ENCODE data around the gene ADD1. TPM values are rescaled to one million over a fixed set of nuclear protein-coding genes. Genes with fewer than 3 reads are reported as not detected.
"Not testable (repeated sequence)": the region's sequence is repeated elsewhere in the genome, so short reads cannot be mapped to it uniquely, and the experiment has no call there.

ADD1 gene
- total and polyA plus RNA-seq, 4 donors = 62.2 to 142 (median 83.4) TPM

GRCh38 chr4:2915789-2916188, 72.1 kb downstream of the ADD1 start:
- Histone ChIP-seq H3K27me3 (ENCODE audit: control insufficient read depth in 4 of 4, insufficient read depth in 4 of 4, low read length in 3 of 4) (no peaks in the 10 kb centered on the region), H3K9me3 (ENCODE audit: control insufficient read depth in 4 of 4, low read length in 3 of 4) (no peaks in the 10 kb centered on the region), H3K4me1 (ENCODE audit: control insufficient read depth in 4 of 4, insufficient read depth in 4 of 4, low read length in 3 of 4) (no peaks in the 10 kb centered on the region), H3K4me3 (ENCODE audit: low read depth in 1 of 3, low read length in 3 of 3) (no peak overlapping the region), H3K9ac (ENCODE audit: low read depth in 1 of 2, low read length in 2 of 2) (no peak overlapping the region), H3K36me3 (ENCODE audit: control insufficient read depth in 4 of 4, insufficient read depth in 3 of 4, low read depth in 1 of 4, low read length in 3 of 4) (peaks cover 5 to 29% (median 18%) of the 10 kb centered on the region in 4 donors), H3K27ac (ENCODE audit: low read depth in 1 of 2, low read length in 2 of 2) (no peak overlapping the region)
- DNase-seq (ENCODE audit: low spot score) = no peak
- TF ChIP-seq YY1 (IDR thresholded peaks at IDR 0.05) = no peak
- no peak for TF ChIP-seq EGR1 (IDR thresholded peaks at IDR 0.05; ENCODE audit: low read depth in 2 of 2)
- no peak for TF ChIP-seq ATF3 (IDR thresholded peaks at IDR 0.05)
- TF ChIP-seq ZBTB33 (IDR thresholded peaks at IDR 0.05) = no peak
- 85% methylated on average over 9 of the region's 9 CpGs for WGBS

- not testable (repeated sequence) for H3K4me3 ChIP-seq (ENCODE audit: low read depth in 1 of 3, low read length in 3 of 3); H3K27ac ChIP-seq (ENCODE audit: low read depth in 1 of 2, low read length in 2 of 2); H3K9ac ChIP-seq (ENCODE audit: low read depth in 1 of 2, low read length in 2 of 2); DNase-seq (ENCODE audit: low spot score); H3K27me3 ChIP-seq (ENCODE audit: control insufficient read depth in 4 of 4, insufficient read depth in 4 of 4, low read length in 3 of 4); H3K9me3 ChIP-seq (ENCODE audit: control insufficient read depth in 4 of 4, low read length in 3 of 4); H3K4me1 ChIP-seq (ENCODE audit: control insufficient read depth in 4 of 4, insufficient read depth in 4 of 4, low read length in 3 of 4)
- H3K36me3 ChIP-seq (ENCODE audit: control insufficient read depth in 4 of 4, insufficient read depth in 3 of 4, low read depth in 1 of 4, low read length in 3 of 4) = peaks cover 5 to 24% (median 16%) of the 10 kb centered on the region in 4 donors
- WGBS = 96% methylated on average over 2 of the region's 2 CpGs
Measured at GRCh38 chr4:2916696-2917095, 73.1 kb downstream of the ADD1 start.

- H3K27me3 ChIP-seq (ENCODE audit: control insufficient read depth in 4 of 4, insufficient read depth in 4 of 4, low read length in 3 of 4); H3K27ac ChIP-seq (ENCODE audit: low read depth in 1 of 2, low read length in 2 of 2); H3K4me1 ChIP-seq (ENCODE audit: control insufficient read depth in 4 of 4, insufficient read depth in 4 of 4, low read length in 3 of 4); H3K4me3 ChIP-seq (ENCODE audit: low read depth in 1 of 3, low read length in 3 of 3); DNase-seq (ENCODE audit: low spot score); H3K9me3 ChIP-seq (ENCODE audit: control insufficient read depth in 4 of 4, low read length in 3 of 4); H3K9ac ChIP-seq (ENCODE audit: low read depth in 1 of 2, low read length in 2 of 2): not testable (repeated sequence)
- WGBS = 85% methylated on average over 2 of the region's 2 CpGs
- H3K36me3 ChIP-seq (ENCODE audit: control insufficient read depth in 4 of 4, insufficient read depth in 3 of 4, low read depth in 1 of 4, low read length in 3 of 4) = peaks cover 5 to 18% (median 11%) of the 10 kb centered on the region in 4 donors
Measured at GRCh38 chr4:2918300-2918699, 74.7 kb downstream of the ADD1 start.

- not testable (repeated sequence) for H3K9me3 ChIP-seq (ENCODE audit: control insufficient read depth in 4 of 4, low read length in 3 of 4); H3K27me3 ChIP-seq (ENCODE audit: control insufficient read depth in 4 of 4, insufficient read depth in 4 of 4, low read length in 3 of 4); H3K9ac ChIP-seq (ENCODE audit: low read depth in 1 of 2, low read length in 2 of 2); H3K4me3 ChIP-seq (ENCODE audit: low read depth in 1 of 3, low read length in 3 of 3); DNase-seq (ENCODE audit: low spot score); H3K4me1 ChIP-seq (ENCODE audit: control insufficient read depth in 4 of 4, insufficient read depth in 4 of 4, low read length in 3 of 4); H3K27ac ChIP-seq (ENCODE audit: low read depth in 1 of 2, low read length in 2 of 2)
- WGBS = 94% methylated on average over 8 of the region's 8 CpGs
- peaks cover 5 to 21% (median 12%) of the 10 kb centered on the region in 4 donors for H3K36me3 ChIP-seq (ENCODE audit: control insufficient read depth in 4 of 4, insufficient read depth in 3 of 4, low read depth in 1 of 4, low read length in 3 of 4)
Measured at GRCh38 chr4:2918714-2919113, 75.1 kb downstream of the ADD1 start.

- not testable (repeated sequence) for DNase-seq (ENCODE audit: low spot score); H3K4me3 ChIP-seq (ENCODE audit: low read depth in 1 of 3, low read length in 3 of 3); H3K27me3 ChIP-seq (ENCODE audit: control insufficient read depth in 4 of 4, insufficient read depth in 4 of 4, low read length in 3 of 4); H3K9me3 ChIP-seq (ENCODE audit: control insufficient read depth in 4 of 4, low read length in 3 of 4); H3K9ac ChIP-seq (ENCODE audit: low read depth in 1 of 2, low read length in 2 of 2); H3K27ac ChIP-seq (ENCODE audit: low read depth in 1 of 2, low read length in 2 of 2)
- peaks cover 0 to 11% (median 5%) of the 10 kb centered on the region in 4 donors for H3K4me1 ChIP-seq (ENCODE audit: control insufficient read depth in 4 of 4, insufficient read depth in 4 of 4, low read length in 3 of 4)
- peaks cover 5 to 26% (median 22%) of the 10 kb centered on the region in 4 donors for H3K36me3 ChIP-seq (ENCODE audit: control insufficient read depth in 4 of 4, insufficient read depth in 3 of 4, low read depth in 1 of 4, low read length in 3 of 4)
- WGBS = 72% methylated on average over 7 of the region's 7 CpGs
Measured at GRCh38 chr4:2922453-2923101, 78.9 kb downstream of the ADD1 start.
